Esophagus muscularis mucosa (tissue), 4 donors: ENCODE measurements around the gene C1orf216. TPM values are rescaled to one million over a fixed set of nuclear protein-coding genes. Genes with fewer than 3 reads are reported as not detected.

Source experiments
- DNase-seq: peaks from one replicate; pipeline ENCODE4 v3.0.0-alpha.2; 2017; ENCODE audit errors: extremely low spot score
- H3K27ac ChIP-seq, 4 donors: fragments of 200-600 bp; sonication (generic); replicated peaks in 1 of 4; 1 replicate in 3 of 4; 2 replicates in 1 of 4; pipeline ENCODE4 v1.5.1; 2016 to 2019; ENCODE audit warnings: mild to moderate bottlenecking in 1 of 4
- H3K27me3 ChIP-seq, 4 donors: fragments of 200-600 bp; sonication (generic); one replicate each; pipeline versions ENCODE4 v1.5.1 to v1.6.0; 2016 to 2019
- H3K36me3 ChIP-seq, 4 donors: fragments of 200-600 bp; sonication (generic); one replicate each; pipeline ENCODE4 v1.5.1; 2016 to 2019
- H3K4me1 ChIP-seq, 4 donors: fragments of 200-600 bp; sonication (generic); one replicate each; pipeline ENCODE4 v1.5.1; 2016 to 2019
- H3K4me3 ChIP-seq, 4 donors: fragments of 200-600 bp; sonication (generic); 1 replicate in 2 of 4; 2 replicates in 2 of 4; pipeline ENCODE4 v1.5.1; 2016 to 2019; ENCODE audit warnings: mild to moderate bottlenecking in 4 of 4, moderate library complexity in 1 of 4
- H3K9me3 ChIP-seq, 4 donors: fragments of 200-600 bp; sonication (generic); 1 replicate in 3 of 4; 2 replicates in 1 of 4; pipeline ENCODE4 v1.5.1; 2016 to 2019
- CTCF ChIP-seq, 3 experiments: fragments of 200-600 bp in 2 of 3; fragments of 450-650 bp in 1 of 3; sonication (generic) in 2 of 3; IDR thresholded peaks; one replicate each; pipeline ENCODE4 v1.5.1; 2017 to 2019; ENCODE audit warnings: antibody characterized with exemption in 3 of 3, mild to moderate bottlenecking in 2 of 3, moderate library complexity in 1 of 3
- EP300 ChIP-seq: sonication (generic); formaldehyde crosslinking; IDR thresholded peaks from one replicate; pipeline ENCODE4 v1.6.1; 2017; ENCODE audit warnings: antibody characterized with exemption
- POLR2A ChIP-seq: fragments of 450-650 bp; IDR thresholded peaks from one replicate; pipeline ENCODE4 v1.6.1; 2017; ENCODE audit warnings: antibody characterized with exemption, moderate library complexity, mild to moderate bottlenecking, low read depth
- POLR2AphosphoS5 ChIP-seq, 2 donors: sonication (generic); formaldehyde crosslinking; IDR thresholded peaks; one replicate each; pipeline ENCODE4 v1.6.1; 2017; ENCODE audit warnings: antibody characterized with exemption in 2 of 2
- WGBS: methylation state at CpG from one replicate; pipeline ENCODE4 v1.1.5; 2018; 5-methylcytosine and 5-hydroxymethylcytosine counted together
- intact Hi-C: fragments of 100-400 bp; cut with DNase I; formaldehyde crosslinking; loops from one replicate; pipeline ENCODE4 v1.15.1; 2023
- total RNA-seq, 4 donors: library from RNA; depleted of rRNA; stranded (reverse); fragments of >200 nt; gene quantifications; one replicate each; pipeline versions ENCODE4 v1.1.0 to v1.2.1, GENCODE V29; 2016

C1orf216 gene
- total RNA-seq, 4 donors from 2014 or later: 20.5 to 33.2 (median 28.2) TPM

- no peaks in the 10 kb centered on the region for H3K27me3 ChIP-seq
- TF ChIP-seq CTCF (IDR thresholded peaks at IDR 0.05) (no peak), EP300 (no peak), POLR2A (no peak)
- 72% methylated on average over 4 of the region's 4 CpGs for WGBS
Measured at GRCh38 chr1:35727434-35728040, 8.9 kb upstream of the C1orf216 start.

GRCh38 chr1:35726450-35727433 lies 8.1 kb upstream of the C1orf216 start:
- Histone ChIP-seq H3K27ac (no peak overlapping the region), H3K36me3 (no peaks in the 10 kb centered on the region), H3K27me3 (no peaks in the 10 kb centered on the region), H3K9me3 (no peaks in the 10 kb centered on the region), H3K4me1 (peaks cover 0 to 9% (median 8%) of the 10 kb centered on the region in 4 donors), H3K4me3 (no peak overlapping the region)
- intact Hi-C loops: loop anchor here (1.0 to 2.0 kb wide), 3 partner anchors 48 to 276 kb away; no protein-coding TSS in a partner anchor
- WGBS: 45% methylated on average over 11 of the region's 11 CpGs
- TF ChIP-seq CTCF (IDR thresholded peaks at IDR 0.05) (peak; percentile 77 to 88 (median 79)), POLR2A (no peak)
- no peak for DNase-seq

More at GRCh38 chr1:35727434-35728040, 8.9 kb upstream of the C1orf216 start:
- intact Hi-C loops: loop anchor here (1.0 to 2.0 kb wide), 3 partner anchors 47 to 277 kb away; no protein-coding TSS in a partner anchor
- no peaks in the 10 kb centered on the region for H3K36me3 ChIP-seq
- DNase-seq: no peak
- no peaks in the 10 kb centered on the region for H3K9me3 ChIP-seq
- H3K4me3 ChIP-seq: no peak overlapping the region
- no peak overlapping the region for H3K27ac ChIP-seq
- peaks cover 0 to 9% (median 8%) of the 10 kb centered on the region in 4 donors for H3K4me1 ChIP-seq

GRCh38 chr1:35725596-35725995 lies 6.9 kb upstream of the C1orf216 start:
- no peaks in the 10 kb centered on the region for H3K36me3 ChIP-seq
- WGBS: 85% methylated on average over 6 of the region's 10 CpGs

GRCh38 chr1:35717911-35718476 lies 690 bp downstream of the C1orf216 start:
- peak overlapping the region; percentile 83 to 99 (median 90) for H3K4me3 ChIP-seq
- H3K27me3 ChIP-seq: no peaks in the 10 kb centered on the region
- H3K27ac ChIP-seq: peak overlapping the region; percentile 86 to 93 (median 88)
- H3K4me1 ChIP-seq: peaks cover 27 to 50% (median 43%) of the 10 kb centered on the region in 4 donors
- peaks cover 0 to 25% (median 22%) of the 10 kb centered on the region in 4 donors for H3K36me3 ChIP-seq
- TF ChIP-seq EP300 (no peak), POLR2AphosphoS5 (IDR thresholded peaks at IDR 0.05) (peak; percentile 43 to 64)
- DNase-seq: no peak
- WGBS: 2% methylated on average over 10 of the region's 10 CpGs
- intact Hi-C loops: loop anchor here (5.0 kb wide), 2 partner anchors 49 to 76 kb away; partner anchors contain the start of genes CLSPN and PSMB2
- H3K9me3 ChIP-seq: no peaks in the 10 kb centered on the region

More at GRCh38 chr1:35725596-35725995, 6.9 kb upstream of the C1orf216 start:
- Histone ChIP-seq H3K4me1 (peaks cover 0 to 9% (median 8%) of the 10 kb centered on the region in 4 donors), H3K4me3 (no peak overlapping the region), H3K27me3 (no peaks in the 10 kb centered on the region), H3K9me3 (no peaks in the 10 kb centered on the region), H3K27ac (no peak overlapping the region)
- intact Hi-C loops: no loop called here
- no peak for DNase-seq
- no peak for TF ChIP-seq POLR2AphosphoS5 (IDR thresholded peaks at IDR 0.05)
- TF ChIP-seq CTCF (IDR thresholded peaks at IDR 0.05): no peak
- no peak for TF ChIP-seq POLR2A
- no peak for TF ChIP-seq EP300
